Endothelial cell of umbilical vein (primary cell): ENCODE results near the gene FTSJ1. TPM values are rescaled to one million over a fixed set of nuclear protein-coding genes. Genes with fewer than 3 reads are reported as not detected.
"Not testable (repeated sequence)": the region's sequence is repeated elsewhere in the genome, so short reads cannot be mapped to it uniquely, and the experiment has no call there.

Experiments used
- BruUV-seq: library from RNA; stranded (reverse); fragments of 400-500 nt; replicated peaks from 2 replicates; lab custom pipeline; 2021; lab: Mats Ljungman, UMichigan
- CTCF ChIA-PET: fragments of 300-600, 350-600 bp; sonication (Branson Sonifier 250); formaldehyde crosslinking; loops from one replicate; lab custom pipeline; 2021; ENCODE audit warnings: antibody characterized with exemption, inconsistent platforms; lab: Charles Lee
- POLR2A ChIA-PET: fragments of 300-600, 350-600 bp; sonication (Branson Sonifier 250); formaldehyde crosslinking; loops from one replicate; lab custom pipeline; 2021; ENCODE audit warnings: antibody characterized with exemption, inconsistent platforms; lab: Charles Lee
- DNase-seq: peaks from one replicate; pipeline ENCODE4 v3.0.0-alpha.2; 2011; ENCODE audit warnings: low read depth, low spot score
- FAIRE-seq: peaks from 2 replicates; lab custom pipeline; 2011; peaks lifted over from hg19 to GRCh38; lab: Jason Lieb, UNC
- H2AFZ ChIP-seq: 2 replicates; pipeline ENCODE4 v1.6.0; 2012; ENCODE audit warnings: low read depth, low read length, control low read depth, inconsistent platforms
- H3K27ac ChIP-seq: 2 replicates; pipeline ENCODE4 v1.5.1; 2011; ENCODE audit warnings: low read depth, mild to moderate bottlenecking, control low read depth, low read length, moderate library complexity; ENCODE audit not compliant: insufficient read depth
- H3K27me3 ChIP-seq, 2 experiments: 2 replicates each; pipeline versions ENCODE4 v1.6.0 to v1.6.1; 2011; ENCODE audit warnings: low read length in 2 of 2, mixed read lengths in 1 of 2; ENCODE audit not compliant: control insufficient read depth in 2 of 2, insufficient read depth in 2 of 2
- H3K36me3 ChIP-seq, 2 experiments: 2 replicates in 1 of 2; 3 replicates in 1 of 2; pipeline ENCODE4 v1.5.1; 2011; ENCODE audit warnings: low read length in 2 of 2, mild to moderate bottlenecking in 1 of 2, moderate library complexity in 1 of 2; ENCODE audit not compliant: control insufficient read depth in 2 of 2, insufficient read depth in 2 of 2; ENCODE audit errors: extremely low read depth in 1 of 2
- H3K4me1 ChIP-seq: 3 replicates; pipeline ENCODE4 v1.5.1; 2011; ENCODE audit warnings: mild to moderate bottlenecking, low read length; ENCODE audit not compliant: control insufficient read depth, insufficient read depth; ENCODE audit errors: extremely low read depth
- H3K4me2 ChIP-seq: 2 replicates; pipeline ENCODE4 v1.6.1; 2011; ENCODE audit warnings: low read length, control low read depth, mixed read lengths; ENCODE audit not compliant: insufficient read depth
- H3K4me3 ChIP-seq, 3 experiments: fragments of 200-600 bp in 1 of 3; sonication (generic), shearing (Covaris generic) in 1 of 3; replicated peaks in 1 of 3; 2 replicates each; pipeline ENCODE4 v1.5.1; 2011 to 2016; ENCODE audit warnings: control low read depth in 3 of 3, low read length in 3 of 3, mild to moderate bottlenecking in 2 of 3, inconsistent platforms in 1 of 3, low read depth in 1 of 3, moderate library complexity in 1 of 3; ENCODE audit not compliant: insufficient read depth in 1 of 3
- H3K79me2 ChIP-seq: 2 replicates; pipeline ENCODE4 v1.6.0; 2012; ENCODE audit warnings: low read length, inconsistent platforms; ENCODE audit not compliant: control insufficient read depth, insufficient read depth
- H3K9ac ChIP-seq: replicated peaks from 2 replicates; pipeline ENCODE3; 2011; ENCODE audit warnings: low read length, control low read depth; ENCODE audit not compliant: insufficient read depth; ENCODE audit errors: extremely low read depth
- H3K9me1 ChIP-seq: replicated peaks from 3 replicates; pipeline ENCODE4 v1.6.0; 2011; ENCODE audit warnings: mild to moderate bottlenecking, low read length; ENCODE audit not compliant: control insufficient read depth, insufficient read depth; ENCODE audit errors: extremely low read depth
- H3K9me3 ChIP-seq: replicated peaks from 2 replicates; pipeline ENCODE4 v1.5.1; 2012; ENCODE audit warnings: low read length, inconsistent platforms; ENCODE audit not compliant: control insufficient read depth, insufficient read depth
- H4K20me1 ChIP-seq: replicated peaks from 2 replicates; pipeline ENCODE3; 2011; ENCODE audit warnings: mild to moderate bottlenecking, low read length; ENCODE audit not compliant: control insufficient read depth, insufficient read depth; ENCODE audit errors: extremely low read depth
- CTCF ChIP-seq, 2 donors: IDR thresholded peaks; 1 replicate in 1 of 2; 2 replicates in 1 of 2; pipeline ENCODE4 v1.5.1; 2011; ENCODE audit warnings: low read length in 2 of 2, mild to moderate bottlenecking in 2 of 2, moderate library complexity in 2 of 2, control low read depth in 1 of 2, inconsistent platforms in 1 of 2, low read depth in 1 of 2; ENCODE audit not compliant: insufficient read depth in 1 of 2; ENCODE audit errors: extremely low read depth in 1 of 2
- EZH2 ChIP-seq: IDR thresholded peaks from 2 replicates; pipeline ENCODE4 v1.6.1; 2012; ENCODE audit warnings: borderline replicate concordance, low read depth, mild to moderate bottlenecking, moderate library complexity, low read length, inconsistent platforms; ENCODE audit not compliant: severe bottlenecking
- FOS ChIP-seq: IDR thresholded peaks from 2 replicates; pipeline ENCODE4 v1.6.1; 2011; ENCODE audit warnings: mild to moderate bottlenecking, low read length, moderate library complexity, borderline replicate concordance; ENCODE audit not compliant: insufficient read depth
- GATA2 ChIP-seq: IDR thresholded peaks from 2 replicates; pipeline ENCODE4 v1.7.0; 2011; ENCODE audit warnings: low read depth, mild to moderate bottlenecking, moderate library complexity, mixed read lengths, low read length; ENCODE audit not compliant: insufficient read length, insufficient read depth
- JUN ChIP-seq: IDR thresholded peaks from 2 replicates; pipeline ENCODE4 v1.6.1; 2011; ENCODE audit warnings: borderline replicate concordance, low read depth; ENCODE audit not compliant: insufficient read length, insufficient read depth
- MAX ChIP-seq: IDR thresholded peaks from 2 replicates; pipeline ENCODE4 v1.6.1; 2011; ENCODE audit not compliant: insufficient read depth, insufficient read length
- POLR2A ChIP-seq: IDR thresholded peaks from 2 replicates; pipeline ENCODE4 v1.6.1; 2012; ENCODE audit warnings: low read depth, mild to moderate bottlenecking, control low read depth, low read length
- POLR2AphosphoS5 ChIP-seq: IDR thresholded peaks from 2 replicates; pipeline ENCODE4 v1.6.1; 2012; ENCODE audit warnings: low read depth, mild to moderate bottlenecking, control low read depth, low read length, moderate library complexity; ENCODE audit not compliant: insufficient read depth
- dilution Hi-C: fragments of 300-500 bp; cut with MboI; formaldehyde crosslinking; loops from one replicate; pipeline ENCODE4 v1.15.0; 2019; ENCODE audit warnings: low sequenced_read_pairs; ENCODE audit not compliant: extremely low pct_ligation_motif_present
- intact Hi-C: fragments of 100-400 bp; cut with micrococcal nuclease; formaldehyde crosslinking; loops from one replicate; pipeline ENCODE4 v1.10.0; 2022
- polyA plus RNA-seq, 4 experiments: library from polyadenylated mRNA; depleted of rRNA in 3 of 4; stranded (reverse) in 3 of 4; unstranded in 1 of 4; fragments of >200 nt; gene quantifications; 2 replicates each; pipeline versions ENCODE4 v1.2.1 to v1.2.3, GENCODE V29; 2011 to 2012; ENCODE audit warnings: missing spikeins in 1 of 4
- total RNA-seq: library from RNA; stranded (reverse); gene quantifications from 2 replicates; pipeline ENCODE4 v1.2.3, GENCODE V29; 2021

The FTSJ1 gene
- total and polyA plus RNA-seq, 2 donors (not counting 3 experiments of a cell fraction or from before 2014, with no cell fraction given), result 59.9 to 63.9 TPM

GRCh38 chrX:48523682-48524081 is 47.7 kb downstream of the FTSJ1 start:
- H2AFZ ChIP-seq, result no peak overlapping the region
- H3K4me1 ChIP-seq, result peaks cover 2% of the 10 kb centered on the region
- ChIA-PET POLR2A (no interaction called here), CTCF (no interaction called here)
- dilution Hi-C loops, result no loop called here
- H3K9me3 ChIP-seq, result no peaks in the 10 kb centered on the region
- DNase-seq (no peak), FAIRE-seq (no peak)
- TSS peak; percentile 4 for BruUV-seq
- no peak overlapping the region for H3K9ac ChIP-seq
- no peak overlapping the region for H3K4me2 ChIP-seq
- H3K27ac ChIP-seq, result no peak overlapping the region
- no peaks in the 10 kb centered on the region for H3K27me3 ChIP-seq
- H3K9me1 ChIP-seq, result no peaks in the 10 kb centered on the region
- H3K36me3 ChIP-seq, result peaks cover 0 to 2% of the 10 kb centered on the region in 2 experiments
- TF ChIP-seq EZH2, result no peak
- no peak for TF ChIP-seq MAX
- no peak for TF ChIP-seq POLR2A
- no peak for TF ChIP-seq CTCF (IDR thresholded peaks at IDR 0.05; ENCODE audit: extremely low read depth in 1 of 2, insufficient read depth in 1 of 2, low read depth in 1 of 2, low read length in 2 of 2)
- TF ChIP-seq POLR2AphosphoS5, result no peak
- no peak for TF ChIP-seq JUN
- TF ChIP-seq GATA2, result no peak
- no peak for TF ChIP-seq FOS
- H3K4me3 ChIP-seq, result no peak overlapping the region
- peaks cover 13% of the 10 kb centered on the region for H3K79me2 ChIP-seq
- intact Hi-C loops, result loop anchor here (5.0 kb wide), 2 partner anchors 46 to 69 kb away; partner anchors contain the start of gene FTSJ1
- no peaks in the 10 kb centered on the region for H4K20me1 ChIP-seq

GRCh38 chrX:48525853-48526252 is 49.9 kb downstream of the FTSJ1 start:
- H3K4me3 ChIP-seq, POLR2A ChIA-PET, H2AFZ ChIP-seq, BruUV-seq, H3K36me3 ChIP-seq, H3K4me1 ChIP-seq, H4K20me1 ChIP-seq, H3K9ac ChIP-seq, intact Hi-C loops, FAIRE-seq, H3K9me1 ChIP-seq, dilution Hi-C loops, H3K27me3 ChIP-seq, H3K9me3 ChIP-seq, H3K27ac ChIP-seq, H3K4me2 ChIP-seq, DNase-seq: not testable (repeated sequence)
- peaks cover 13% of the 10 kb centered on the region for H3K79me2 ChIP-seq
- CTCF ChIA-PET, result interaction anchor here (1.4 kb wide), 1 partner anchor 443 kb away, joined by 3 read pairs; no protein-coding TSS in a partner anchor
